ENCODE results near the gene DAW1.

DAW1 gene

DNA sequence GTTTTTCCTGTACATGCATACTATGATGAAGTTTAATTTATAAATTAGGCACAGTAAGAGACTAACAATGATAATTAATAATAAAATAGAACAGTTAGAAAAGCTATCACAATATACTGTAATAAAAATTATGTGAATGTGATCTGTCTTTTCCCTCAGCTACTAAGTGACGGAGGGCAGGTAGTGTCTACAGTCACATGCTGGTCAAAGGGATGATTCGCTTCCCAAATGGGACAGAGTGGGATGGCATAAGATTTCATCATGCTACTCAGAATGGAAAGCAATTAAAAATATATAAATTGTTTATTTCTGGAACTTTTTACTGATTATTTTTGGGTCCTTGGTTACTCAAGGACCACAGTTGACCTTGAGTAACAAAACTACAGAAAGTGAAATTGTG lies 71.5 kb downstream of the DAW1 start:
- Histone ChIP-seq H3K4me1 (ENCODE audit: control insufficient read depth in 1 of 2, insufficient read depth in 2 of 2, low read length in 2 of 2) (no peaks in the 10 kb centered on the region), H3K36me3 (ENCODE audit: control insufficient read depth in 1 of 2, insufficient read depth in 2 of 2, low read length in 2 of 2) (no peaks in the 10 kb centered on the region), H3K27ac (ENCODE audit: low read depth, low read length) (no peak overlapping the region), H3K9me3 (ENCODE audit: control insufficient read depth in 1 of 2, low read length in 2 of 2) (no peaks in the 10 kb centered on the region), H3K27me3 (ENCODE audit: control insufficient read depth in 1 of 2, insufficient read depth in 2 of 2, low read length in 2 of 2) (no peaks in the 10 kb centered on the region), H3K9ac (ENCODE audit: low read depth in 1 of 2, low read length in 2 of 2) (no peak overlapping the region), H3K4me3 (ENCODE audit: low read depth in 1 of 2, low read length in 2 of 2) (no peak overlapping the region)

GRCh38 chr2:227960317-227960716 lies 88.9 kb downstream of the DAW1 start:
- no peak overlapping the region for H3K4me3 ChIP-seq (ENCODE audit: low read depth in 1 of 2, low read length in 2 of 2)
- H3K36me3 ChIP-seq (ENCODE audit: control insufficient read depth in 1 of 2, insufficient read depth in 2 of 2, low read length in 2 of 2) = no peaks in the 10 kb centered on the region
- peaks cover 0 to 6% of the 10 kb centered on the region in 2 donors for H3K9me3 ChIP-seq (ENCODE audit: control insufficient read depth in 1 of 2, low read length in 2 of 2)
- H3K27ac ChIP-seq (ENCODE audit: low read depth, low read length) = no peak overlapping the region
- no peaks in the 10 kb centered on the region for H3K4me1 ChIP-seq (ENCODE audit: control insufficient read depth in 1 of 2, insufficient read depth in 2 of 2, low read length in 2 of 2)
- no peak overlapping the region for H3K9ac ChIP-seq (ENCODE audit: low read depth in 1 of 2, low read length in 2 of 2)
- H3K27me3 ChIP-seq (ENCODE audit: control insufficient read depth in 1 of 2, insufficient read depth in 2 of 2, low read length in 2 of 2) = no peaks in the 10 kb centered on the region

GRCh38 chr2:227971619-227972230 lies 100.3 kb downstream of the DAW1 start:
- no peaks in the 10 kb centered on the region for H3K27me3 ChIP-seq (ENCODE audit: control insufficient read depth in 1 of 2, insufficient read depth in 2 of 2, low read length in 2 of 2)
- no peaks in the 10 kb centered on the region for H3K9me3 ChIP-seq (ENCODE audit: control insufficient read depth in 1 of 2, low read length in 2 of 2)
- H3K4me1 ChIP-seq (ENCODE audit: control insufficient read depth in 1 of 2, insufficient read depth in 2 of 2, low read length in 2 of 2) = no peaks in the 10 kb centered on the region
- H3K36me3 ChIP-seq (ENCODE audit: control insufficient read depth in 1 of 2, insufficient read depth in 2 of 2, low read length in 2 of 2) = no peaks in the 10 kb centered on the region
- H3K4me3 ChIP-seq (ENCODE audit: low read depth in 1 of 2, low read length in 2 of 2) = no peak overlapping the region
- no peak overlapping the region for H3K9ac ChIP-seq (ENCODE audit: low read depth in 1 of 2, low read length in 2 of 2)
- H3K27ac ChIP-seq (ENCODE audit: low read depth, low read length) = no peak overlapping the region

- no peaks in the 10 kb centered on the region for H3K36me3 ChIP-seq (ENCODE audit: control insufficient read depth in 1 of 2, insufficient read depth in 2 of 2, low read length in 2 of 2)
- H3K4me1 ChIP-seq (ENCODE audit: control insufficient read depth in 1 of 2, insufficient read depth in 2 of 2, low read length in 2 of 2) = no peaks in the 10 kb centered on the region
- H3K27me3 ChIP-seq (ENCODE audit: control insufficient read depth in 1 of 2, insufficient read depth in 2 of 2, low read length in 2 of 2) = no peaks in the 10 kb centered on the region
- no peak overlapping the region for H3K4me3 ChIP-seq (ENCODE audit: low read depth in 1 of 2, low read length in 2 of 2)
- H3K9me3 ChIP-seq (ENCODE audit: control insufficient read depth in 1 of 2, low read length in 2 of 2) = no peaks in the 10 kb centered on the region
- H3K27ac ChIP-seq (ENCODE audit: low read depth, low read length) = no peak overlapping the region
- H3K9ac ChIP-seq (ENCODE audit: low read depth in 1 of 2, low read length in 2 of 2) = no peak overlapping the region
Observed at GRCh38 chr2:227973241-227973640, 101.8 kb downstream of the DAW1 start.
